IgD-negative memory B cell (primary cell): Measurements from ENCODE around the gene BASP1. TPM values are rescaled to one million over a fixed set of nuclear protein-coding genes. Genes with fewer than 3 reads are reported as not detected.
A peak's percentile ranks its signal among the peaks of the same experiment; 100 is the strongest.

ENCODE experiments used
- H3K27ac Mint-ChIP-seq, 3 donors: one replicate each; pipeline ENCODE4 v1.8.0; 2020 to 2022; ENCODE audit warnings: mild to moderate bottlenecking in 3 of 3, mixed read lengths in 3 of 3, moderate library complexity in 1 of 3
- H3K27me3 Mint-ChIP-seq: one replicate; pipeline ENCODE4 v1.8.0; 2021; ENCODE audit warnings: mixed read lengths
- H3K36me3 Mint-ChIP-seq: one replicate; pipeline ENCODE4 v1.8.0; 2020; ENCODE audit warnings: mild to moderate bottlenecking, mixed read lengths
- H3K4me1 Mint-ChIP-seq, 3 donors: one replicate each; pipeline ENCODE4 v1.8.0; 2020 to 2022; ENCODE audit warnings: mixed read lengths in 3 of 3, mild to moderate bottlenecking in 1 of 3
- H3K4me3 Mint-ChIP-seq, 4 donors: one replicate each; pipeline ENCODE4 v1.8.0; 2020 to 2022; ENCODE audit warnings: mild to moderate bottlenecking in 4 of 4, mixed read lengths in 4 of 4, moderate library complexity in 3 of 4
- H3K9me3 Mint-ChIP-seq, 3 donors: one replicate each; pipeline ENCODE4 v1.8.0; 2020 to 2021; ENCODE audit warnings: mixed read lengths in 3 of 3, mild to moderate bottlenecking in 1 of 3
- polyA plus RNA-seq: library from polyadenylated mRNA; unstranded; fragments of 300-500 nt; fragmentation: Illumina TruSeq; gene quantifications from one replicate; pipeline ENCODE4 v1.2.3, GENCODE V29; 2021

The BASP1 gene
- polyA plus RNA-seq, result 149 TPM

- Mint-ChIP-seq H3K4me3 (peak within 1 kb of the TSS; percentile 93 to 99 (median 94)), H3K27ac (peak within 1 kb of the TSS; percentile 91 to 98 (median 96)), H3K4me1 (peaks cover 34 to 52% (median 47%) of the 10 kb centered on the region in 3 donors), H3K9me3 (no peaks in the 10 kb centered on the region), H3K36me3 (no peaks in the 10 kb centered on the region), H3K27me3 (peaks cover 2% of the 10 kb centered on the region)
These were observed at the start of gene BASP1 for GRCh38 chr5:17217493-17218352. BASP1 (plus strand) TSS chr5:17217631; CDS start chr5:17275217, 57,586 bp downstream.

DNA sequence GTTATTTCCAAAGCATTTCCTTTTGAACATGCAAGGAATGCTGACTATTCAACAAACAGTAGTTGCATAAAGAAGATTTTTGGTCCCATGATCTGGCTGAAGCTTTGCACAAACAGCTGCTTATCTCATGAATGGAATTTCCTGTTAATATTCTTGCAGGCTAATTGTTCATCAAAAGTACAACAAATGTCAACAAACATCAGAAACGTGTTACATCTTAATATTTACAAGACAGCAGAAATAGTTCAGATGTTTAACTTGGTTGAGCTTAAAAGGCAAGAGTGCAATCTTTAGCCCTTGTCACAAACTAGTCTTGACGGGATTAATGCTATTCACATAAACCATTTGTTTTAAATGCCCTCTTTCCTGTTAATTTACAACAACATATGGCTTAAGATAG, 47.9 kb upstream of the BASP1 start:
- Mint-ChIP-seq H3K27ac (no peak overlapping the region), H3K4me3 (no peak overlapping the region), H3K4me1 (no peaks in the 10 kb centered on the region), H3K9me3 (peaks cover 0 to 2% (median 0%) of the 10 kb centered on the region in 3 donors), H3K27me3 (no peaks in the 10 kb centered on the region), H3K36me3 (no peaks in the 10 kb centered on the region)

DNA sequence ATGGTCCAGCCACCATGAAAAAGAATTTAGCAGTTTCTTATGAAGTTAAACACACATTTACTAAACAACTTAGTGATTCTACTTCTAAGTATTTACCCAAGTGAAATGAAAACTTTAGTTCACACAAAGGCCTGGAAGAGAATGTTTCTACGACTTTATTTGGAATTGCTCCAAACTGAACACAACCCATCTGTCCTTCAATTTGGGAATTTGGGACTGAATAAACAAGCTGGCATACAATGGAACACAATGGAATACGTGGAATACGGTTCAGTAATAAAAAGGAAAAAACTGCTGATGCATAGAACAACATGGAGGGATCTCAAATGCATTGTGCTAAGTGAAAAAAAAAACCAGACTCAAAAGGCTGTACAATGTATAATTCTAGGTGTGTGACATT, 44.6 kb upstream of the BASP1 start:
- Mint-ChIP-seq H3K27me3 (no peaks in the 10 kb centered on the region), H3K4me1 (no peaks in the 10 kb centered on the region), H3K27ac (no peak overlapping the region), H3K4me3 (no peak overlapping the region), H3K9me3 (no peaks in the 10 kb centered on the region), H3K36me3 (peaks cover 2% of the 10 kb centered on the region)

DNA sequence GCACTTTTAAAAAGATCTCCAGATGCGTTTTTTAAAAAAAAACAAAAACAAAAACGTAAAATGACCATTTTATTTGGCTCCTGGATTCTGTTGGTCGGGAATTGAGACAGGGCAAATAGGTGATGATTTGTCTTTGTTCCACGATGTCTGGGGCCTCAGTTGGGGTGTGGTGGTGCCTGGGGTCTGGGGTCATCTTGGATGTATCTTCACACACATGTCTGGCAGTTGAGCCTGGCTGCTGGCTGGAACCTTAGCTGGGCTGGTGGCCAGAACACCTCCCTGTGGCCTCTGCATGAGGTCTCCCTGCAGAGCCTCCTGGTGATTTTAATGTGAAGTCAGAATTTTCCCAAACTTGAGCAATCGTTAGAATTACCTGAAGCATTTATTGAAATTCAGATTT, 42.5 kb upstream of the BASP1 start:
- peaks cover 4% of the 10 kb centered on the region for H3K36me3 Mint-ChIP-seq

DNA sequence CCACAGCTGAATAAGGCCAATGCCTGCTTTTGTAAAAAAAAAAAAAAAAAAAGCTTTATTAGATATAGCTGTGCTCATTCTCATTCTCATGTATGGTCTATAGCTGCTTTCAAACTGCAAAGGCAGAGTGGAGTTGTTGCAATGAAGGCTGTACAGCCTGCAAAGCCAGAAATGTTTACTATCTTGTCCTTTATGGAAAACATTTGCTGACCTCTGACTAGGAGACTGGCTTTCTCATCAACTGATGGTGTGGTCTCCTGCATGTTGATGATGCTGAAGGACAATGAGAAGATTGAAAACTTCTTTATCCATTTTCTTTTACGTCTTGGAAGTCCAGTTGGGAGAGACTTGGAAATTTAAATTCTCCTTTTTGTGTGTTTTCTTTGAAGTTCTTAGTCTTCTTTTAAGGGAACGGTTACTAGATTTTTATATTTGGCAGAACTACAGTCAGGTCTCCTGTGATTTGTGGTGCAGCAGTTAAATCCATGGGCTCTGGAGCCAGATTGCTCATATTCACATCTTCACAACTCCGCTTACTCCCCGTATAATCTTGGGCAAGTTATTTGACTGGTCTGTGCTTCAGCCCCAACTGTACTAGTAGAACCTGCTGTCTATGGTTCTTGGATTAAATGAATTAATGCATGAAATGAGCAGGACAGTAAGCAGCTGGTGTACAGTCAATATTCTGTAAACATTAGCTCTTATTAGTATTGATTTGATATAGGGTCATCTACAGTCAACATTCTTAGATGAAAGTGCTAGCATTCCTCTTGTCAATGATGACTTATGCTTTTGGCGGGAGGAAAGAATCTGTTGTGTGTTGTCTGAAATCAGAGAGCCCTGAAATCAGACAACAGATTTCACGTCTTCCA, 39.7 kb upstream of the BASP1 start:
- H3K4me1 Mint-ChIP-seq, result no peaks in the 10 kb centered on the region
- H3K4me3 Mint-ChIP-seq, result no peak overlapping the region
- H3K9me3 Mint-ChIP-seq, result peaks cover 0 to 1% (median 0%) of the 10 kb centered on the region in 3 donors
- H3K27me3 Mint-ChIP-seq, result no peaks in the 10 kb centered on the region
- peaks cover 8% of the 10 kb centered on the region for H3K36me3 Mint-ChIP-seq
- H3K27ac Mint-ChIP-seq, result no peak overlapping the region

More for the DNA sequence above, 42.5 kb upstream of the BASP1 start:
- Mint-ChIP-seq H3K4me3 (no peak overlapping the region), H3K4me1 (no peaks in the 10 kb centered on the region), H3K27ac (no peak overlapping the region), H3K27me3 (no peaks in the 10 kb centered on the region), H3K9me3 (no peaks in the 10 kb centered on the region)

GRCh38 chr5:17178373-17178675, 39.1 kb upstream of the BASP1 start:
- H3K9me3 Mint-ChIP-seq, result peaks cover 0 to 1% (median 0%) of the 10 kb centered on the region in 3 donors
- H3K4me3 Mint-ChIP-seq, result no peak overlapping the region
- H3K36me3 Mint-ChIP-seq, result peaks cover 8% of the 10 kb centered on the region
- H3K27me3 Mint-ChIP-seq, result no peaks in the 10 kb centered on the region
- H3K4me1 Mint-ChIP-seq, result no peaks in the 10 kb centered on the region
- H3K27ac Mint-ChIP-seq, result no peak overlapping the region

DNA sequence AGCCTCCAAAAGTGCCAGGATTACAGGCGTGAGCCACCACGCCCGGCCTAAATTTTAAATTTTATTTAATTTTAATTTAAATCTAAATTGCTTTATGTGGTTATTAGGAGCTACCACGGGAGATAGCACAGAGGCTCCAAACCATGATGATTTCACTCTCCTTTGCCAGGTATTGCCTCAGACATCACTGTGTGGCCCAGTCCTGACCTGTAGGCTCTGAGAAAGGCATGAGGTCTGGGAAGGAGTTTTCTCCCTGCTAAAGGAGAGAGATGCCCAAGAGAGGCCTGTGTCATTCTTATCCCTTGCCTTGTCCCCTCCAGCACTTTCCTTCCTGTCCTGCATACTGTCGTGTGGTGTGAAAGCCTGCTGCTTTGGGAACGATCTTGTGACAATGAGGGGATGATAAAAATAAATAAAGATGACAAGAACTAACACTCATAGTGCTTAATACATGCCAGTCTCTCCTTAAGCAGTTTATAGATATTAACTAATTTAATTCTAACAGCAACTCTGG, 37.0 kb upstream of the BASP1 start:
- H3K9me3 Mint-ChIP-seq, result peaks cover 0 to 1% (median 0%) of the 10 kb centered on the region in 3 donors
- H3K27ac Mint-ChIP-seq, result no peak overlapping the region
- H3K4me1 Mint-ChIP-seq, result no peaks in the 10 kb centered on the region
- peaks cover 8% of the 10 kb centered on the region for H3K36me3 Mint-ChIP-seq
- H3K27me3 Mint-ChIP-seq, result no peaks in the 10 kb centered on the region
- H3K4me3 Mint-ChIP-seq, result no peak overlapping the region

- Mint-ChIP-seq H3K27me3 (no peaks in the 10 kb centered on the region), H3K36me3 (peaks cover 8% of the 10 kb centered on the region)
These were observed 36.3 kb upstream of the BASP1 start for GRCh38 chr5:17180864-17181723.

DNA sequence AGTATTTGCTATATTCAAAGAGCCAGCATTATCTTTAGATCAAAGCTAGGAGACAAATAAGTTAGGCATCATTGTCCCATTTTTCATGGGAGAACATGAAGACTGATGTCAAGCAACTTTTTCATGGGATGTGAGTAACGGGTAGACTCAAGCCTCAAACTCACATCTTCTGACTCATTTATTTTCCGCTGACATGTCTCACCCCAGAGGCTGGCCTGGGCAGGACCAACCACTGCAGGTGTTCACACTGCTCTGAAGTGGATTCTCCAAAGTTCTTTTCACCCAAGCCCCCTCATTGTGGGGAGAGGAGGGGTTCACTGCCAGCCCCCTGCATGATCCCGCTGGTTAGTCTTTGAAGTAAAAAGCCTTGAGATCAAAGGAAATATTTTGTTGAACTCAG, 34.9 kb upstream of the BASP1 start:
- Mint-ChIP-seq H3K4me1 (no peaks in the 10 kb centered on the region), H3K9me3 (peaks cover 0 to 1% (median 0%) of the 10 kb centered on the region in 3 donors), H3K27me3 (no peaks in the 10 kb centered on the region), H3K36me3 (peaks cover 5% of the 10 kb centered on the region), H3K27ac (no peak overlapping the region), H3K4me3 (no peak overlapping the region)

More at GRCh38 chr5:17180864-17181723, 36.3 kb upstream of the BASP1 start:
- H3K27ac Mint-ChIP-seq, result no peak overlapping the region
- peaks cover 0 to 1% (median 0%) of the 10 kb centered on the region in 3 donors for H3K9me3 Mint-ChIP-seq
- no peak overlapping the region for H3K4me3 Mint-ChIP-seq
- H3K4me1 Mint-ChIP-seq, result no peaks in the 10 kb centered on the region

DNA sequence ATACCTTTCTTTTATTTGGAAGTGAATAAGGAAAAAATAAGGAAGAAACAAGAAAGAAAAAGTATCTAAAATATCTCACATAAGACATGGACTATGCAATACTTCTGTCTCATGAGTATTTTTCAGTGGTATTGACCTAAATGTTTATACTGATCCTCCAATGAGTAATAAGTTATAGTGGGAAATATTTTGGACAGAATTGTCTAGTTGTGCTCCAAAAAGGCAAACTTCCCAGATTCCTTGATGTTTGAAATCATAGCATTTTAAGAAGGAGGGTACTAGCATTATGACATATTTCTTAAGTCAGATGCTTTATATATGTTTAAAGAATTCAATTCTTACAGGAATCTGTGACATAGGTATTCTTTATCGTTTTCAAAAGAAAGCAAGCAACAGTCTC, 34.5 kb upstream of the BASP1 start:
- H3K27me3 Mint-ChIP-seq, result no peaks in the 10 kb centered on the region
- H3K27ac Mint-ChIP-seq, result no peak overlapping the region
- peaks cover 0 to 1% (median 0%) of the 10 kb centered on the region in 3 donors for H3K9me3 Mint-ChIP-seq
- H3K4me3 Mint-ChIP-seq, result no peak overlapping the region
- H3K36me3 Mint-ChIP-seq, result peaks cover 5% of the 10 kb centered on the region
- no peaks in the 10 kb centered on the region for H3K4me1 Mint-ChIP-seq

DNA sequence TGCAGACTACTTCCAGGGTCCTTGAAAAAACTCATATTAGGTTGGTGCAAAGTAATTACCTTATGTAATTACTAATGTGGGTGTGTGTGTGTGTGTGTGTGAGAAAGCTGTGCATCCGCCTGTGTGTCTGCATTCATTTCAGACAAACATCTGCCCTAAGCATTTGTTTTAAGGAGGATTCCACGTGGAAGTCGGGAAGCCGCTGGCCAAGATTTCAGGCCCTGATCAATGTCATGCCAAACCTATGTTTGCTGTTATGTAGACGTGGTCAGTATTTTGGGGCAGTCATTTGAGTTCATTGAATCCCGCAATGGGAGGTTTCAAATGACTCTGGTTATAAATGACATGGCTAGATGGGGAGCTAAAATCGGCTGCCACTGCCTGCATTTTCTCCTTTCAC, 33.6 kb upstream of the BASP1 start:
- Mint-ChIP-seq H3K27me3 (no peaks in the 10 kb centered on the region), H3K4me1 (no peaks in the 10 kb centered on the region), H3K27ac (no peak overlapping the region), H3K4me3 (no peak overlapping the region), H3K36me3 (peaks cover 5% of the 10 kb centered on the region), H3K9me3 (peaks cover 0 to 1% (median 0%) of the 10 kb centered on the region in 3 donors)

GRCh38 chr5:17184588-17184987, 32.8 kb upstream of the BASP1 start:
- H3K4me3 Mint-ChIP-seq, result no peak overlapping the region

DNA sequence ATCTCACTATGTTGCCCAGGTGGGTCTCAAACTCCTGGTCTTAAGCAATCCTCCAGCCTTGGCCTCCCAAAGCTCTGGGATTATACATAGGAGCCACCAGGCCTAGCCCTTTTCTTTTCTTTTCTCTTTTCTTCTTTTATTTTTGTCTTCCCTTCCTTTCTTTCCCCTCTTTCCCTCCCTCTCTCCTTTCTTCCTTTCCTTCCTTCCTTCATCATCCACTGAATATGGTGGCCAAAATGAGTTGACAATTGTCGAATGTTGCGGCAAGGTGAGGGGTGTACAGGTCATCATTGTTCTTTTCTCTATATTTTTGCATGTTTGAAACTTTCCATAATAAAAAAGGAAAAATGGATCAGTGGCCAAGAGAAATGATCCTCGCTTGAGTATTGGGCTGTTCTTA, 32.1 kb upstream of the BASP1 start:
- no peaks in the 10 kb centered on the region for H3K27me3 Mint-ChIP-seq
- no peak overlapping the region for H3K4me3 Mint-ChIP-seq
- peaks cover 4% of the 10 kb centered on the region for H3K36me3 Mint-ChIP-seq
- H3K4me1 Mint-ChIP-seq, result peaks cover 0 to 4% (median 2%) of the 10 kb centered on the region in 3 donors
- H3K9me3 Mint-ChIP-seq, result peaks cover 0 to 1% (median 0%) of the 10 kb centered on the region in 3 donors
- H3K27ac Mint-ChIP-seq, result no peak overlapping the region

More at GRCh38 chr5:17184588-17184987, 32.8 kb upstream of the BASP1 start:
- Mint-ChIP-seq H3K27ac (peak overlapping the region in 1 of 3 donors; percentile 54), H3K9me3 (peaks cover 0 to 1% (median 0%) of the 10 kb centered on the region in 3 donors), H3K27me3 (no peaks in the 10 kb centered on the region), H3K4me1 (peaks cover 0 to 4% (median 2%) of the 10 kb centered on the region in 3 donors), H3K36me3 (peaks cover 4% of the 10 kb centered on the region)

DNA sequence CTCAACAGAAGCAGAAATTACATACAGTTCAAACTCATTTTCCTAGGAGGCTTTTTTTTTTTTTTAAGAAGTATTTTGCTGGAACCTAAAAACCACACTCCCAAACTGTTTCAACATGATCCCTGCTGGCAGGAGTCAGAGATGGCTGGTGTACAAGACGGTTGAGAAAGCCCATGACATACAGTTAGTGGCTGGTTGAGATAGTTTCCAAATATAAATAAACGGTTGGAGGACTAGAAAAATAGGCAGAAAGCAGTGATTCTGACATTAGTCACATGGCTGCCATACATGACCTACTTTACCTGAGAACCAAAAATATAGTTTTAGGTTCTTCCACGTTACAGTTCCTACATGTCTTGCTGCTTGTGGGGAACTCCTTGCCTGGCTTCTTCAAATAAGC, 31.7 kb upstream of the BASP1 start:
- no peaks in the 10 kb centered on the region for H3K9me3 Mint-ChIP-seq
- no peak overlapping the region for H3K27ac Mint-ChIP-seq
- H3K4me3 Mint-ChIP-seq, result no peak overlapping the region
- peaks cover 4 to 5% (median 4%) of the 10 kb centered on the region in 3 donors for H3K4me1 Mint-ChIP-seq
- no peaks in the 10 kb centered on the region for H3K27me3 Mint-ChIP-seq
- peaks cover 4% of the 10 kb centered on the region for H3K36me3 Mint-ChIP-seq
